ENCODE measurements around the gene FANCE.
A peak's percentile ranks its signal among the peaks of the same experiment; 100 is the strongest.
"Not testable (repeated sequence)": the region's sequence is repeated elsewhere in the genome, so short reads cannot be mapped to it uniquely, and the experiment has no call there.

The FANCE gene

GRCh38 chr6:35452183-35453090 is at the start of gene FANCE:
Gene FANCE, plus strand, starts transcription at chr6:35452338. Its CDS starts 208 bp downstream, at chr6:35452546.
- DNase-seq: peak; percentile 18

- DNase-seq: no peak
Measured at GRCh38 chr6:35402856-35403191, 49.3 kb upstream of the FANCE start.

GRCh38 chr6:35403544-35404442 is 48.3 kb upstream of the FANCE start:
- no peak for DNase-seq

- no peak for DNase-seq
Measured at GRCh38 chr6:35406711-35407485, 45.2 kb upstream of the FANCE start.

- no peak for DNase-seq
Measured at GRCh38 chr6:35409245-35409644, 42.9 kb upstream of the FANCE start.

- DNase-seq: no peak
Measured at GRCh38 chr6:35410131-35410530, 42.0 kb upstream of the FANCE start.

GRCh38 chr6:35411066-35411465 is 41.1 kb upstream of the FANCE start:
- no peak for DNase-seq

GRCh38 chr6:35412102-35412501 is 40.0 kb upstream of the FANCE start:
- no peak for DNase-seq

GRCh38 chr6:35413911-35414310 is 38.2 kb upstream of the FANCE start:
- no peak for DNase-seq

- DNase-seq: no peak
Measured at GRCh38 chr6:35415065-35415891, 36.9 kb upstream of the FANCE start.

- no peak for DNase-seq
Measured at GRCh38 chr6:35417979-35418661, 34.0 kb upstream of the FANCE start.

GRCh38 chr6:35419417-35419816 is 32.7 kb upstream of the FANCE start:
- DNase-seq: no peak

GRCh38 chr6:35419961-35420360 is 32.2 kb upstream of the FANCE start:
- no peak for DNase-seq

- no peak for DNase-seq
Measured at GRCh38 chr6:35425284-35425683, 26.9 kb upstream of the FANCE start.

GRCh38 chr6:35426074-35426473 is 26.1 kb upstream of the FANCE start:
- DNase-seq: no peak

- no peak for DNase-seq
Measured at GRCh38 chr6:35427435-35427834, 24.7 kb upstream of the FANCE start.

- DNase-seq: no peak
Measured at GRCh38 chr6:35427851-35428321, 24.3 kb upstream of the FANCE start.

- DNase-seq: no peak
Measured at GRCh38 chr6:35428421-35429149, 23.6 kb upstream of the FANCE start.

- no peak for DNase-seq
Measured at GRCh38 chr6:35429463-35429862, 22.7 kb upstream of the FANCE start.

- DNase-seq: no peak
Measured at GRCh38 chr6:35432291-35432690, 19.8 kb upstream of the FANCE start.

GRCh38 chr6:35432702-35433101 is 19.4 kb upstream of the FANCE start:
- DNase-seq: not testable (repeated sequence)

Measured in NCI-H524 treated with DMSO at 0.1 percent for 48 hours (cell line).